ENCODE results near the gene CHSY1.

Gene CHSY1

GRCh38 chr15:101209285-101209845 lies 42.5 kb downstream of the CHSY1 start:
- no peak for DNase-seq (ENCODE audit: low spot score)

GRCh38 chr15:101207867-101208288 lies 44.0 kb downstream of the CHSY1 start:
- peak; percentile 30 for DNase-seq (ENCODE audit: low spot score)

- no peak for DNase-seq (ENCODE audit: low spot score)
These were observed 45.7 kb downstream of the CHSY1 start for GRCh38 chr15:101206176-101206591.

- DNase-seq (ENCODE audit: low spot score), result no peak
These were observed 46.9 kb downstream of the CHSY1 start for GRCh38 chr15:101204739-101205535.

- no peak for DNase-seq (ENCODE audit: low spot score)
These were observed 48.1 kb downstream of the CHSY1 start for GRCh38 chr15:101203607-101204189.

GRCh38 chr15:101203029-101203573 lies 48.7 kb downstream of the CHSY1 start:
- no peak for DNase-seq (ENCODE audit: low spot score)

- DNase-seq (ENCODE audit: low spot score), result peak; percentile 50
These were observed 50.3 kb downstream of the CHSY1 start for GRCh38 chr15:101201411-101202174.

GRCh38 chr15:101200181-101200580 lies 51.7 kb downstream of the CHSY1 start:
- DNase-seq (ENCODE audit: low spot score), result no peak

DNA sequence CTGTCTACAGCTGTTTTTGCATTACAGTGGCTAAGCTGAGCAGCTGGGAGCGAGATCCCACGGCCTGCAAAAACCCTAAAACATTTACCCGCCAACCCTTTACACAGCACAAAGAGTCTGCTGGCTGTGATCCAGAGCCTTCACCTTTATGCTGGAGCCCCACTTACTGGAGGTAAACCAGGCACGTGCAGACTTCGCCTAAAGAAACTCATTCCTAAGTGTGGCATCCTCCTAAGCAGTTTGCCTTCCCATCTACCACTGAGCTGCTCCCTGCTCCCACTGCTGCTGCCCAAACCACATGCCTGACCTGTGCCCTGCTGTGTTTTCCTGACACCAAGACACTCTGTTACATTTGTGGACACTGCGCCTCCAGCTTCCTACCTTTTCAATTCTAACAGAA lies 53.0 kb downstream of the CHSY1 start:
- DNase-seq (ENCODE audit: low spot score), result no peak

DNA sequence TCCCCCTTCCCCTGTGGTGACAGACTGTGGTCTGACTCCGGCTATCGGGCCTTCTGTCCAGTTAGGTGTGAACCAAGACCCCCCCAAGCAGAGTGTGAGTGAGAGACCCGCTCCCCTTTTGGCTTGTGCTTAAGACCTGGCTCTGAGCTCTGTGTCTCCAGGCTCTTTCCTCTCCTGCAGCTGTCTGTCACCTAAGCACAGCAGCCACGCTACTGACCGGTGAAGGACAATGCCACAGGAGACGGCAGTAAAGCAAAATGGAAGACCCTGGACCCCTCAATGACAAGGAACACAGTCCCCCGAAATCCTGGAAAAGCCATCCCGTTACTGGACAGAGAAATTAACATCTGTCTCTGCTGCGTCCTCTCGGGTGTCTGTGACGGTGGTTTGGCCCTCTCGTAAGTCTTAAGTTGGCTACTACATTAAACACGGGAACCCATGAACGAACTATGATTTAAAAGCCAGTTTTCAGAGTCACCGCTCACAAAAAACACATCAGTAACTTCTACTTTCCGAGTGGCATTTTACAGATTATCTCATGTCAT lies 53.7 kb downstream of the CHSY1 start:
- no peak for DNase-seq (ENCODE audit: low spot score)

GRCh38 chr15:101194546-101195125 lies 57.2 kb downstream of the CHSY1 start:
- DNase-seq (ENCODE audit: low spot score), result no peak

DNA sequence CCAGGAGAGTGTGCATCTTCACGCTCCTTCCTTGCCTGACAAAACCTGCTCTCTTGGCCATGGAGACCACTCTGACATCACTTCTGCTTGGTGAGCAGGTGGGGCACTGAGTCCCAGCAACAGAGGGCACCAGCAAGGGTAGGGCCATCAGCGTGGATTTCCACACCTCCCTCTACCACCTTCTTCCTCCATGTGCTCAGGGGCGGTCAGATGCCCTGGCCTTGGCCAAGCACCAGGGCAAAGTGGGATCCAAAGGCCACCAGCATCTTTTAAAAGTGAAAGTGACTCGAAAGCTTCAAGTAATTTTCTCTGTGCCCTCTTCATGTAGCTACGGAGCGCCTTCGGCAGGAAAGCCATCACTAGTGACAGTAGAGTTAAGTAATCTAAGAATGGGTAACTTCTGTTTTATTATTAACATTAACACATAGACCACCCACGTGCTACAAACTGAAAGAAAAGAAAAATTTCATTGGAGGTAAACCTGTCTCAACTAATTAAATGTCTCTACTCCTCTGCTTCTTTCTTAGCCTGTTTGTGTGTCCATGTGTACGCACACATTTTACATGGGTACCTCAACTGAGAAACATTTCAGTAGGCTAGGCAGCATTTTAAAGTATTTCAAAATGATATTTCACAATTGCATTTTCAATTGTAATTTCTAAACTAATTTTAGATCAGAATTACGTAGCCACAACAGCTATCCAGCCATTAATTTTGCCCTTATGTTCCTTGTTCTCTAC lies 57.9 kb downstream of the CHSY1 start:
- no peak for DNase-seq (ENCODE audit: low spot score)

GRCh38 chr15:101193120-101193644 lies 58.7 kb downstream of the CHSY1 start:
- peak; percentile 37 for DNase-seq (ENCODE audit: low spot score)

- DNase-seq (ENCODE audit: low spot score), result no peak
These were observed 59.8 kb downstream of the CHSY1 start for GRCh38 chr15:101192081-101192480.

GRCh38 chr15:101191242-101191641 lies 60.6 kb downstream of the CHSY1 start:
- DNase-seq (ENCODE audit: low spot score), result no peak

DNA sequence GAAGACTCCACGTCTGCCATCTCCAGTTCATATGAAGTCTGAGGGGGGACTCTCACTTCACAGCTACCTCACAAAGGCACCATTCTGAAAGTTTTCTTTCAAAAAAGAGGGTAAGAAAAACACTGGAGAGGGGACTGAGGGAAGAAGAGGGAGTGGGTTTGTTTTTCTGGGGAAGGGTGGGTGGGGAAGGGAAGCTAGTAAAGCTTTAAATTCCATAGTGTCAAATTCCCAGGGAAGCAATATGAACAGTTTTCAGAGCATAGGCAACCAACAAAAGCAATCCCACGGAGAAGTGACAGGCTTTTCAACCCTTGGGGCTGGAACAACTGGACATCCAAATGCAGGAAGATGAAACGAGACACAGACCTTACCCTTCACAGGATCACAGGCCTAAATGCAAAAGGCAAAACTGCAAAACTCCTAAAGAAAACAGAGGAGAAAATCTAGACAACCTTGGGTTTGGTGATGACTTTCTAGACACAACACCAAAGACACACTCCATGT lies 61.7 kb downstream of the CHSY1 start:
- DNase-seq (ENCODE audit: low spot score), result no peak

DNA sequence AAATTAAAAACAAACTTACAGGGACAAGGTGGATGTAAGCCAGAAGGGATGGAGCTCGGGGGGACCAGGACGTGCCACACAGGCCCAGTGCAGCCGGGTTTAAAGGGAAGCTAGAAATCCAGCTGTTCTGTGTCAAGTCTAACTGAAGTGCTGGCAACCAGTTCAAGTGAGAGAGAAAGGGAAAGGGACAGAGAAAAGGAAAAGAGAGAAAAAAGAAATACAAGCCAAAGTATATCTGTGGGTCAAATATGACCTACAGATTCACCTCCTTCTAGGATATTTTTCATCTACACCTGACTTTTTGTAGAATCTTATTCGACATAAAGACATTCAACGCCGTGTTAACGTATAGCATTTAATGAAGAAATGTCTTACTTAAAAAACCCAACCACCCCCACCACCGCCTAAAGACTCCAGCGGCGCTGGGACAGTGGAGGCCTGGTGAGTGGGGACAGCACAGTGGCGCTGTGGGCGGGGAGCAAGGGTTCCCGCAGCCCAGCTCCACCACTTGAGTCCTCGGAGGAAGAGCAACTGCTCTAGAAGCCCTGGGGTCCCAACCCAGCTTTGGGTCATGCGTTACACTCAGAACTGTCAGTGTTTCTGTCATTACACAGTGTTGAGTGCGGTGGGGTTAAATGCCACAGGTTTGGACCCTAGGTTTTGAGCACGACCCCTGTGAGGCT lies 62.3 kb downstream of the CHSY1 start:
- DNase-seq (ENCODE audit: low spot score), result no peak

DNA sequence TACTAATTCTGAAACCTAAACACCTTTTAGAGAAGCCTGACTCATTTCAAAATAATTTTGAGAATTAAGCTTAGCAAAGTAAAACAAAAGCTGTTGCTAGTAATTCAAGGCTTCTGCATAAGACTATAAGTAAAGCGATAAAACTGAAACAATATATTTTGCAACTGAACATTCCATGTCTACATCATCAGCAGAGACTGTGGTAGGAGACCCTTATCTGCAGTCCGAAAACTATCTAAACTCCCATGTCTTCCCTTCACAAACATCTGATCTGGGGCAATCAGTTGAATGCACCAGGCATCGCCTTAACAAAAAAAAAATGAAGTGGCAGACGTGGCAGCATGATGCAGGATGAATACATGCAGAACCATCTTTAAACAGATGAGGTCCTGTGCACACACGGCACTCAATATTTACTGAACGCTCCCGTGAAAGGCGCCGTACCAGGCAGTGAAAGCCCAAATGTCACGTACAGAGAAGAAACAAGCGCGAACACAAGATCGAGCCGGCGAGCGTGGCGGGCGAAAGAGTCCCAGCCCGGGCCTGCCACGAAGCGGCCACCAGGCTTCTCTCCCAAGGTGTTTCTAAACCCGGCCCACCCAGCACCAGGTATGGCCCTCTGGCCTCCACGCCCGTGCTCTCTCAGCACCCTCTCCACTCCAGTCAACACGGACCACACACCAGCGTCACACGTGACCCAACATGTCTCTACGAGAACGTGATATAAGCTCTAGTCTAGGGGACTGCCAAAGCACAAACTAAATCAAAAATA lies 63.0 kb downstream of the CHSY1 start:
- no peak for DNase-seq (ENCODE audit: low spot score)
